Stimulated activated CD4-positive, alpha-beta T cell treated with anti-CD3 and anti-CD28 coated beads, Interleukin-12 subunit alpha, Interleukin-12 subunit beta, amount 100 ng/mL, for 4 hours (primary cell): Measurements from ENCODE around the gene ELN.
A peak's percentile ranks its signal among the peaks of the same experiment; 100 is the strongest.

Experiments
- DNase-seq: peaks from one replicate; pipeline ENCODE4 v3.0.0-alpha.2; 2020

ELN gene

DNA sequence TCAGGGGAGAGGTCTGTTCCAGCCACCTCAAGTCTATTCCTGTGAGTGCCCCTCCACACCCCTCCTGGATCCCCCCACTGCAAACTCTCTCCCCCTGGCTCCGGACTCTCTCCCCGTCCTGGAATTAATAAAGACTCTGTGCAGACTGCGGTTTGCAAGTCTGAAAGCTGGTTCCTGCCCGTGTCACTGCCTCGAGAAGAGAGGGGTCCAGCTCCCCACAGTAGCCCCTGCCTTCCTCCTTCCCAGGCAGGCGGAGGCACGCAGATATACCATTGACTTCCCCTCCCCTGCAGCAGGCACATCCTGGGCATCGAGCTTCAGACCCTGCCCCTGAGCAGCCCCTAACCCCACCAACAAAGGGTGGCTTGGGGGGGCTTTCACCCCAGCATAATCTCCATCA is 2.2 kb upstream of the ELN start:
- DNase-seq: no peak

DNA sequence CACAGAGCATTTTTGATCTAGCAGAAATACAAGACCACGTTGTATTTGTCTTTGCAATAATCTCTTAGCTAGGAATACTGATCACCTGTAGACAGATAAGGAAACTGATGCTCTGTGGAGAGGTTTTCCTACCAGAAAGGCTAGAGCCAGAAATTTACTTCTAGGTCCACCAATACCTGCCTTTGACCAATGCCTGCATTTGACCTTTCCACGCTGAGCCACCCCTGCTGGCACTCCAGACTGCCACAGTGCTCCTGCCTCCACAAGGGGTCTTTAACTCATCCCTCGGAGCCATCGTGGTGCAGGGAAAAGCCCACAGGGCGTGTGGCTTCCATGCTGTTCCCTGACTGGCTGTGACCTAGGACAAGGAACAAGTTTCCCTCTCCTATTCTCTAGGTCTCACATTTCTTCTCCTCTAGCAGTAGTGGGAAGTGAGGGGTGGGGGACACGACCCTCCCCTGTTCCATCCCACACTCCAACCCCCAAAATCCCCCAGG is 1.5 kb upstream of the ELN start:
- no peak for DNase-seq

DNA sequence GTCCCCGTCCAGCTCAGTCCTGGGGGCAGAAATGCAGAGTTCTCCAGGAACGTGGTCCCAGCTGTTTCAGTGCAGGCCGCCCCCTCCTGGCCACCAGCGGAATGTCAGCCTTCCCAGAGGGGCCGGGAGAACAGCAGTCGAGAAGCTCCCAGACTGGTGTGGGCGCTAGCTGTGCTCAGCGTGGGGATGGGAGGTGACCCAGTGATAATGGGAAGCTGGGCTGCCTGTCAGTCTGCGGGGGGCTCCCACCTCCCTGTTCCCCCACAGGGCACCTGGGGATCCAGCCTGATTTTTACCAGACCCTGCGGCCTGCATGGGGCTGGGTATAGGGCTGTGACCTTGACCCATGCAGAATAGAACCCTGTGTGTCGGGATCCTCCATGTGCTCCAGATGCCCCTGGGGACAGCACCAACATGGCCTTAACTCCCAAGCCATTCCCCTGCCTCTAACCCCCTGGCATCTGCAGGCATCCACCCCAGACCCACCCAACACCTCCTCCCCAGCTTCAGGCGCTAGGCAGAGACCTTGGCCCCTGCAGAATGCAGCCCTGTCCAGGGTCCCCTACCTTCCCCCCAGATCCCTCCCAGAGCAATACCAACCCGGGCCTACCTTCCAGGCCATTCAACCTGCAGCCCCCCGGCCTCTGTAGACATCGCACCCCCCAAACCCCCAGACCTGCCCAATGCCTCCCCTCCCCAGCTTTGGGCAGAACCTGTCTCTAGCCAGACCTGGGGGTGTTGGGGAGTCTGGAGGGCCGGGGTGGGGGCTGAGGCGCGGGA is 880 bp upstream of the ELN start:
- peak; percentile 59 for DNase-seq

DNA sequence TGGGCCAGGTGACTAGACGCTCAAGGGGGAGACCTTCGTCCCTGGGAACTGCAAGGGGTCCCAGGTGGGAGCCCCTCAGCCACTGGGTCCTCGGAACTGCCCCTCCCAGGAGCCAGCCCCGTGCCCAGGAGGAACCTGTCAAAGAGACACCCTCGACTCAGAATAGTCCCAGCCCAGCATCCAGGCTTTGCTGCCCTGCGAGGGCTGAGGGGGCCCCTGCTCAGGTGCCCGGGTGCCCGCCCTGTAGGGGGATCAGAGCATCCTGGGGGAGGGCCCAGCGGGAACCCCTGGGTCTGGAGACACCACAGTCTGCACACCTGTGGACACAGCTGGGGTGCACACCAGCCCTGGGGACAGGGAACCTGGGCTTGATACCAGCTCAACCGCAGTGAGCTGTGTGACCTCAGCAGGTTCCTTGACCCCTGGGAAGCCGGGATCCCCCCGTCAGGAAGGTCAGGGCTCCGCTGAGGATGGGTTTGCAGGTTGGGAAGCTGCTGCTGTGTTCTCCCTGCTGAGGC is 407 bp downstream of the ELN start:
- DNase-seq: no peak

DNA sequence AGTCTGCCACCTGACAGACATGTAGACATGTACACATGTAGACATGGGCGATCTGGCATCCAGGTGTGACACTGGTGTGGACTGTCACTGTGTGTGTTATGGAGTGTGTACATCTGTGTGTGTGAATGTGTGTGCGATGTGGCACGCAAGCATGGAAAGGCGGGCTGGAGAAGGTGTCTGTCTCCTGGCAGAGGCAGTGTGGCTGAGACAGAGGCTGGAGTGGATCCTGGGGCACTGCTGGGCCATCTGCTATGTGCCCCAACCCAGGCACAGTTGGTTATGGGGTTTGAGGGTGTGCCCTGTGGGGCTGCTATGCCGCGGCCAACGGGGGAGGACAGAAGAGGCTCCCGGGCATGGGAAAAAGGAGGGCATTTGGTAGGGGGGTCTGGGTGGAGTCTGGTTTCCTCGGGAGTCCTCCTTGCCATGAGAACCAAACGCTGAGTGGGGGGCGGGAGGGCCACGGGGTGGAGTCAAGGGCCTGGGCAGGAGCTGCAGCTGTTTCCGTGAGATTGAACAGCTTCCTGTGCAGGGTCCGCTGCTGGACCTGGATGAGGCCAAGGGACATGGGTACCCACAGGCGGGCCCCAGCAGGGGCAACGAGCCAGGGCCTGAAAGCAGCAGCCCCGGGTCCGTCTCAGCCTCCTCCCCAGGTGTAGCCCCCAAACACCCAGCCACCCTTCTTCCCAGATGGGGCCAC is 1.3 kb downstream of the ELN start:
- DNase-seq: no peak

DNA sequence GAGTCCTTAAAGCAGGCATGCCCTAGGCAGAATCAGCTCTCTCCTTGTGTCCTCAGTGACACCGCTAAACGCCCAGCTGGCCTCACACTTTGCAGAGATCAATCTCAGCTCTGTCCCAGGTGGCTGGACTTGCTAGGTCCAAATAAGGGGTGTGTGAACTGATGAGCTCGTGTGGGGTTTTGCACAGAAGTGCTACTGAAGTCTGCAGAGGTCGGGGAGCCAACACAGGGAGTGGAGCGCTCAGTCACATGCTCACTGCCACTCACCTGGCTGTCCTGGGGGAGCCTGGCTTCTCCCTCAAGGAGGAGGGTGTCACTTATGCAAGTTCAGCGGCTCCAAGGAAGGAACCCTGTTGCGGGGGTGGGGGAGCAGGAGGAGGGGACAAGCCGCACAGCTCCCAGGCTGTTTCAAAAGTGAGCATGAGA is 2.0 kb downstream of the ELN start:
- DNase-seq: no peak

DNA sequence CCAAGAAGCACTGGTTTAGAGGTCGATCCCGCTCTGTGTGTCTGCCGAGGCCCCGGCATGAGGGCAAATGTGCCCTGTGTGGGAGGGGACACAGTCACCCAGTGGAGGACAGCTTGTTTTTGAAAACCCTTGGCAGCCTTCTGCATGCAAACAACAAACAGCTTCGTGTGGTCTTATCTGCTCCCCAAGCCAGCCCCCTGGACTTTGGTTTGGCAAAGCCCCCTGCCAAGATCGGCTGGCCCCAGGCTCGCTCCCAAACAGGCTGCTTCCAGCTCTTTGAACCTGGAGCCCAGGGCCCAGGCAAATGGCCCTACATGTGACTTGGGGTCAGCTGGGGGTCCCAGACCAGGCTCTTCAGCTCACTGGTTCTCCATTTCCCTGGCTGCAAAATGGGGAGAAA is 2.9 kb downstream of the ELN start:
- no peak for DNase-seq

DNA sequence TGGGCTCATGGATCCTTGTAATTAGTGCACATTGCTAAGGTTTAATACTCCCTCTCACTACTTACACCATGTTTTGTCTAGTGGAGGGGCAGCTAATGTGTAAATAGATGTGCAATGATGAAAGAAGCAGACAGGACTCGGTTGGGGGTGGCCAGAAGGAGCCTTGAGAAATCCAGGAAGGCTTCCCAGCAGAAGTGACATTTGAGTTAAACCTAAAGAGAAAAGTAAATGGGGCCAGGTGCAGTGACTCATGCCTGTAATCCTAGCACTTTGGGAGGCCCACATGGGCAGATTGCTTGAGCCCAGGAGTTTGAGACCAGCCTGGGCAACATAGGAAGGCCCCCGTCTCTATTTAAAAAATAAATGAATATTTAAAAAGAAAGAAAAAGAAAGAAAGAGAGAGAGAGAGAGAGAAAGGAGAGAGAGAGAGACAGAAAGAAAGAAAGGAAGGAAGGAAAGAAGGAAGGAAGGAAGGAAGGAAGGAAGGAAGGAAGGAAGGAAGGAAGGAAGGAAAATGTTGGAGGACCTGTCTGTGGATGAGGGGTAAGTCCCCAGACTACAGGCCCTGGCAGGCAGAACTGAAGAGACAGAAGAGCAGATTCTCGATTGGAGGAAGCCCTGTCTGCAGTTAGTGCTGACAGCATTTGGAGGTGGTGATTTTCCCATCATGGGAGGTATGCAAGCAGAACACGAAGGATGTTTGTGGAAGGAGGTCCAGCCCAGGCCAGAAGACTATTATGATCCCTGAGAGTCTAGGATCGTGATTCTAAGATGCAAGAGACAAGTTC is 3.6 kb downstream of the ELN start:
- no peak for DNase-seq

DNA sequence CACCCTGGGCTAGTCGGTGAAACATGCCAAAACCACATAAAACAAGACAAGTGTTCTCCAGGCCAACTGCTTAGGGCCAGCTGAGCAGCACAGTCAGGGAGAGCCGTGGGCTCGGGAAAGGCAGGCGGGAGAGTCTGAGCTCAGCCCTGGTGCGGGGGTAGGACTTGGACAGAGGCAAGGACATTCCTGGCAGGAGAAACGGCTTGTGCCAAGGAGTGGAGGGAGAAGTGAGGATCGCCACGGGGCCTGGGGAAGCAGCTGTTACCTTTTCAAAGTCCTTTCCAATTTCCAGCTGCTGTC is 4.2 kb downstream of the ELN start:
- no peak for DNase-seq

DNA sequence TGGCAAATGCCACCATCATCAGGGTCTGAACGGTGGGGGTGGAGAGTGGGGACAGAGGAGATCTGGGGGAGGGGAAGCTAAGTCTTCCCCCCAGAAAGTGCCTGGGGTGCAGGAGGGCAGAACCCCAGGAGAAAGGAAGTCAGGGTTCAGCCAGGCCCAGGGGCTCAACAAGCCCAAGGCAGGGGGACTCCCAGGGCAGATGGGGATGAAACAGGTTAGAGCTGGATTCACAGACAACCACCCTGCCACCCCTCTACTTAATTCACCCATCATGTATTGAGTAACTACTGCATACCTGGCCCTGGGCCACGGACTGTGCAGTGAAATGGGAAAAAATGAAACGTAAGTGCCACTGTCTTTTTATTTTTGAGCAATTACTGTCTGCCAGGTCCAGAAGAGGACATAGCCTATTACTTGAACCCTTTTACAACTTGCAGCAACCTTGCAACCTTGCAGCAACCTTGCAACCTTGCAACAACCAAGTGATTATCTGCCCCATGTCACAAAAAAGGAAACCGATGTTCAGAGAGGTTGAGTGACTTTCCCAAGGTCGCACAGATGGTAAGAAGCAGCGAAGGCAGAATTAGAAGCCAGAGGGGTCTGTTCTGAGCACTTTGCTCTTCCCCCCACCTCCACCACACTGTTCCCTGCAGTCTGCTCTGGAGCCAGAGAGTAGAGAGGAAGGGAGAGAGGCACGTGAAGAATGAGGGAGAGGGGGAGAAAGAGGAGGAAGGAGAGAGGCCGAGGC is 4.8 kb downstream of the ELN start:
- DNase-seq: no peak

DNA sequence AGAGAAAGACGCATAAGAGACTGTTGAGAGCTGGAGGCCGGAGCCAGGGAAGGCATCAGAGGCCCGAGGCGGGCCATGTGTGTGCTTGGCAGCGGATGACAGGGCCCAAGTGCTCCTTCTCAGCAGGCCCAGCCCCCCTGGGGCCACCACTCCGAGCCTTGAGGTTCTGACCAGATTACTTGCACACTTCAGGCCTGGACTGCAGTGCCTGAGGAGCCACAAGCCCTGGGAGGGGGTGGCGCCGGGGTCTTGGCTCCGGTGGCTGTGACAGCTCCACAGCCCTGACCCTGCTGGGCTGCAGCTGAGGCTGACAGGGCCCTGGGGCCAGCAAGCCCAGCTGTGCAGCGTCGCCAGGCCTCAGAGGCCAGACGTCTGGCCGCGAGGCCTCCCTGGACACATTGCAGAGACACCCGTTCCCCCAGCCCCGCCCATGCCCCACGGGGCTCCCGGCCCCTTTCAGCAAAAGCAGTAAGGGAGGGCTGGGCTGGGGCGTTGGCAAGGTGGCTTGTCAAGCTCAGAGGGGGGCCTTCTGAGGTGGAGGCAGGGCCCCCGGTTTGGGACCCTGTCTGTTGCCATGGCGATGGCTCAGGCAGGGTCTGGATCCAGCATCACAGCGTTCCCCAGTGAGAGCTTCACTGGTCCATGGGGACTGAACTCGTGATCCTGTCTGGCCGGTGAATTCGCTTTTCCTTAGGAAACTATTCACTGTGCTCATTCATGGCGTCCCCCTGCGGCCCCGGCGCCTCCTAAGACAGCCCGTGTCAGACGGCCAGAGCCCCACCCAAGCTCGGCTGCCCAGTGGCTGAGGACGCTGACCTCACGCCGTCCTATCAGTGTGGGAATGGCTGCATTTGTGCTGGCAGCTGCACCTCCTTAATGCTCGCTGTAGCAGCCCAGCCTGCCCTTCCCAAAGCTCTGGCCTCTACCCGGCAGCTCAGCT is 5.7 kb downstream of the ELN start:
- no peak for DNase-seq

DNA sequence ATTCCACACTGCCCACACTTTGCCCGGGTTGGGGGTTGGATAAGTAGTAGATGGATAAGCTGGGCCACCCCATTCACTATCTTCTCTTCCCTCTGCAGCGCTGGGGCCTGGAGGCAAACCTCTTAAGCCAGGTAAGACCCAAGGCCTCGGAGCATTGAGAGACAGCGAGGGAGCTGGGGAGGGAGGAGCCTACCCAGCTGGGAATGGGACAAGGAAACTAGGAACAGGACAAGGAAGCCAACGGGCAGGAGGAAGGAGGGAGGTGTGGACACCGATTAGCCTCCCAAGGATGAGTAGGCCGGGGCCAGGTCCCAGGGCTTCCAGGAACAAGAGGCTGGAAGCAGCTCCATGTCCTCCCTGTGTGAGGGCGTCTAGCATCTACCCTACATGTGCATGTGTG is 9.6 kb downstream of the ELN start:
- no peak for DNase-seq

DNA sequence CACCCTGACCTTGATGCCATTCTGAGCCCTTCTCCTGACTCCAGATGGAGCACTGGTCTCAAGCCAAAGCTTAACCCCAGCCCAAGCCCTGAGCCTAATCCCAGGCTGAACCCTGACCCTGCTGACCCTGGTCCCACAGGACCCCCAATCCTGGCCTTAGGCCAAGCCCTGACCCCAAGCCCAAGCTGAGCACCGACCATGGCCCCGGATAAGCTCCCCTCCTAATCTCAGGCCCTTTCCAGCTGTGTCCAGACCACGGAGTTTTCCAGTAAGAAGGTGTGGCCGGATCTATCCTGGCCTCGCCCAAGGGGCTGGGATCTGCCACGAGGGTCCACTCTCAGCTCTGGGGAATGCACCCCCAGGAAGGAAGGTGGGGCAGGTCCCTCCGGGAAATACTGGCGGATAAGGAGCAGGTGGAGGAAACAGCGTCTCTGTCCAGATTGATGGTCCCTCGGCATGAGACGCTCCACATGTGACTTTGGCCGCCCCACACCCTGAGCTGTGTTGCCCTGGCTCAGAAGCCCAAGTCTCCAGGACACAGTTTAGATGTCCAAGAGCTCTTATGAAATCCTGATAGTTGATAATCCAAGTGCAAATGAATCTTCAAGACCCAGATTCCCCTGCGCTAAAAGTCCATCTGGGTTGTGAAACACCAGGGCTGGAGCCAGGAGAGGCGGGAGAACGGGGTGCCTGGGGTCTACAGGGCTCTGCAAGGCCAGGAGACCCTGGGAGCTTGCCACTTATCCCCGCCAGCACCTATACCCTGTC is 10.4 kb downstream of the ELN start:
- DNase-seq: no peak

DNA sequence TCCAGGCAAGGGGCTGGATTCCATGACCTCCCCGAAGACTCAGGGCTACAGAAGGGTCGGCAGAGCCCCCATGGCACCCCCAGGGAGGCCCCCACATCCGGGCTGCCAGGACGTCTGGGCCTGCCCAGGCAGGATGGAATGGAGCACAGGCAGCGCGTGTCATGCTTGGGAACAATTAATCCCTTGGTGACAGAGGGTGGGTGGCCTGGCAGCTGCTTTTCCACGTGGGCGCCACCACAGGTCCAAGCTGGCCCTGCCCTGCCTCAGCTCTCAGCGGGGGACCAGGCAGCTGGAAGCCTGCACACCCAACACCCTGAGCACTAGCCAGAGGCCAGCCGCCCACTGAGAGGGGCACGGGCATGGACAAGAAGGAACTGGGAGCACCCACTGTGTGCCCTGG is 11.4 kb downstream of the ELN start:
- DNase-seq: no peak

DNA sequence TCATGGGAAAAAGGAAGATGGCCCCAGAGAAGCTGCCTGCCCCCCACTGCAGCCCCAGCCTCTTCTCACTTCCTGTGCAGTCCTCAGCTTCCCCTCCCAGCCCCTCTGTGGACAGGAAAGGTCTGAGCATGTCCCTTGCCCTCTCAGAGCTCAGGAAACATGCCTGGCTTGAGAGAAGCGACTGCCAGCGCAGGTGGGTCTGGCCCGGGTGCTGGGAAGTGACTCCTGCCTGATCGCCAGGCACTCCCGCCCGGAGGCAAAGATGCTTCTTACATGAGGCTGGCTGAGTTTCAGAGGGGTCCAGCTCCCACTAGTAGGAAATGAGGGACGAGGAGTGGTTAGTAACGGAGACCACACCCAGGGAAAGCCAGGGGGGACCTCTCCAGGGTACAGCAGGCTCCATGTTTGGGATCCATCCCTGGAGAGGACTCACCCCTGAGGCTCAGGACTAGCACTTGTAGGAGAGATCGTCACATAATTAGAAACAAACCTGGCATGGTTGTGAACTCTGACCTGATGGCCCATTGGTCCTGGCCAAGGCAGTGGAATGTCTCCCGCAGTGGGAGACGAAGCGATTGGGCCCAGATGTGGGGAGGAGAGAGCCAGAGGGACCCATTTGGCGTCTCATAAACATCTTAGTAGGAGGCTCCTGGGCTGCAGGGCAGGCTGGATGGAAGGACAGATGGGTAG is 12.3 kb downstream of the ELN start:
- no peak for DNase-seq

DNA sequence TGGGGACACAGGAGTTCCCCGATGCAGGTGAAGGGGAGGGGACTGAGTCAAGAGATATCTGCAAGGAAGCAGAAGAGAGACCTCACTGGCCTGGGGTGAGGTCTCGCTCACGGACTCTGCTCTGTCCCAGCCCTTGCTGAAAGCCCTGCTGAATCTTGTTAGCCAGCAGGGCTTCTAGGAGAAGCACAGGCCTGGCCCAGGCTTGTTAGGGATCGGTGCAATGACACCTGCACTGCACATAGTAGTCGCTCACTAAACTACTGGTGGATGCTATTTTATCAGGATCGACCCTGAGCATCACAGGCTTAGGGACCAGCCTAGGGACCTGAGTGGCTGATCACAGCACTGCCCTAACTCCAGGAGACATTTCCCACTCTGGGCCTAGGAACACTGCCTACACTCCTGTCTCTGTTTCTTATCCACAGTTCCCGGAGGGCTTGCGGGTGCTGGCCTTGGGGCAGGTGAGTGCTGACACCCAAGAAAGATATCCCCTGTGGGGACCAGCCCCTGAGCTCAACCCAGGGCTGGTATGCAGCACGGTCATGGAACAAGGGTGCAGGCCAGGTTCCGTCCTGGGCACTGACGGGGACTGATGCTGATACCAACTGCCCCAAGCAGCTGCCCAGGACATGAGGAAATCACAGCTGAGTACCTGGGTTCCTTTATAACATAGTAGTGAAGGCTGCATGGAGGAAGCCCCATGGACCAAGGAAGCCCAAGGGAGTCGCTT is 13.0 kb downstream of the ELN start:
- no peak for DNase-seq

DNA sequence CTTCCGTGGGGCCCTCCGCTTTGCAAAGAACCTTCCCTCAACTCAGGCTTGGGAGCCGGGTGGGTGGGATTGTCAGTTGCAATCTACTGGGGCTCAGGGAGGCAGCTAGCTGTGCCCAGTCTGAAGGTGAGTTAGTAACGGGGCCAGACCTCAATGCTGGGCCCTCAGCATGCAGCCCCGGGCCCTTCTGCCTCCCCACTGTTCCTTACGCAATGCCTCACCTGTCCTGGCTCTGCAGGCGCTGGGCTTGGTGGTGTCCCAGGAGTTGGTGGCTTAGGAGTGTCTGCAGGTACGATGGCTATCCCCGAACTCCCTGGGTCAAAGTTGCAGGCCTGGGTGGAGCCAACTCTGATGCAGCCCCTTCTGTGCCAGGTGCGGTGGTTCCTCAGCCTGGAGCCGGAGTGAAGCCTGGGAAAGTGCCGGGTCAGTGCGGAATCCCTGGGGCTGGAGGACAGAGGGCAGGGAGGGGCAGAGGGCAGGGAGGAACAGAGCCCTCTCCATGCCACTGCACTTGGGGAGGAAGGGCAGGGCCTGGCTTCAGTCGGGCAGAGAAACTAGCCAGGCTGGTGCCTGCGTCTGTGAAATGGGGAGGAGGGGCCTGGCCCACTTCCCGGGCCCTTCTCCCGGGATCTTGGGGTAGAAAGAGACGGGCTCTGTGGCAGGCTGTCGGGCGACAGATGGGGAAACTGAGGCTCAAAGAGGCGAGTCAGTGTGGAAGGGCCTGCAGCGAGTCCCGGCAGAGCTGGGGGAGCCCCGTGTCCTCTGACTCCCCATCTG is 15.0 kb downstream of the ELN start:
- no peak for DNase-seq

DNA sequence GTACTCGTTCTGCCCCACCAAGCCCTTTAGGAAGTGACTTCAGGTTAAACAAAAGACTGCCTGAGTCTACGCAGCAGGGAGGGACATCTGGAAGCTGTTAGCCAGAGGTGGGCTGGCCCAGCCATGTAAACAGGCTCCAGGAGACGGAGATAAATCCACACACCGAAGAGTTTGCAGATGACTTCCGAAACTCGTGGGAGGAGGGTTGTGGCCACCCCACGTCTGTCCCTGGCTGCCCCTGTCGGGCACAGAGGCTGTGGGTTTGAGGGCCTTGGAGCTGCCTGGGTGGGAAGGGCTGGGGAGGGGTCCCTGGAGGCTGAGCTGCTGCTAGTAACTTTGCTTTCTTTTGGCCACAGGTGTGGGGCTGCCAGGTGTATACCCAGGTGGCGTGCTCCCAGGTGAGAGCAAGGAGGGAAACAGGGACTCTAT is 15.6 kb downstream of the ELN start:
- no peak for DNase-seq
